ENCODE measurements around the gene BUD31. TPM values are rescaled to one million over a fixed set of nuclear protein-coding genes. Genes with fewer than 3 reads are reported as not detected.

BUD31 gene
- total RNA-seq, 3 donors from 2014 or later = 53.9 to 69.8 (median 65.4) TPM

DNA sequence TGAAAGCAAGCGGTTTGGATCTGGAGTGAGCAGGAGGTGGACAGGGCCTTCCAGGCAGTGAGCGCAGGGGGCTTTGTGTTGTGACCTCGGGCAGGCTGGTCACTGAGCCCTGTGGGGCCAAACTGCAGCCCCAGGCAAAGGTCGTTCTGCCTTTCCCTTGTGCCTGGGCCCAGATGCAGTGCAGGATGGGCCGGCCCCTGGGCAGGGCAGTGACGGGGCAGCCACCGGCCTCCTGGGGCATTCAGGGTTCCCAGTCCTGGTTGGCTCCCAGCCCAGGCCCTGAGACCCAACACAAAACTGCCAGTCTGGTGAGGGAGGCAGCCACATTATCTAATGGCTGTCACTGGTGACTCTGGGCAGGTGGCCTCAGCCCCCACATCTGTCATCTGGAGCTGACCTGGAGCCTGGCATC lies 27.1 kb upstream of the BUD31 start:
- no peak for DNase-seq (ENCODE audit: low spot score in 2 of 2)
- intact Hi-C loops (cut with DNase I; ENCODE audit: low total_unique reads) = no loop called here
- Histone ChIP-seq H3K27ac (no peak overlapping the region), H3K9me3 (no peaks in the 10 kb centered on the region), H3K4me1 (peaks cover 0 to 7% of the 10 kb centered on the region in 2 donors), H3K36me3 (no peaks in the 10 kb centered on the region), H3K27me3 (no peaks in the 10 kb centered on the region), H3K4me3 (no peak overlapping the region)
- TF ChIP-seq POLR2A (IDR thresholded peaks at IDR 0.05) = no peak
- TF ChIP-seq POLR2AphosphoS5 (IDR thresholded peaks at IDR 0.05) = no peak
- TF ChIP-seq, protein P1, sequence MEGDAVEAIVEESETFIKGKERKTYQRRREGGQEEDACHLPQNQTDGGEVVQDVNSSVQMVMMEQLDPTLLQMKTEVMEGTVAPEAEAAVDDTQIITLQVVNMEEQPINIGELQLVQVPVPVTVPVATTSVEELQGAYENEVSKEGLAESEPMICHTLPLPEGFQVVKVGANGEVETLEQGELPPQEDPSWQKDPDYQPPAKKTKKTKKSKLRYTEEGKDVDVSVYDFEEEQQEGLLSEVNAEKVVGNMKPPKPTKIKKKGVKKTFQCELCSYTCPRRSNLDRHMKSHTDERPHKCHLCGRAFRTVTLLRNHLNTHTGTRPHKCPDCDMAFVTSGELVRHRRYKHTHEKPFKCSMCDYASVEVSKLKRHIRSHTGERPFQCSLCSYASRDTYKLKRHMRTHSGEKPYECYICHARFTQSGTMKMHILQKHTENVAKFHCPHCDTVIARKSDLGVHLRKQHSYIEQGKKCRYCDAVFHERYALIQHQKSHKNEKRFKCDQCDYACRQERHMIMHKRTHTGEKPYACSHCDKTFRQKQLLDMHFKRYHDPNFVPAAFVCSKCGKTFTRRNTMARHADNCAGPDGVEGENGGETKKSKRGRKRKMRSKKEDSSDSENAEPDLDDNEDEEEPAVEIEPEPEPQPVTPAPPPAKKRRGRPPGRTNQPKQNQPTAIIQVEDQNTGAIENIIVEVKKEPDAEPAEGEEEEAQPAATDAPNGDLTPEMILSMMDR (IDR thresholded peaks at IDR 0.05) = no peak

DNA sequence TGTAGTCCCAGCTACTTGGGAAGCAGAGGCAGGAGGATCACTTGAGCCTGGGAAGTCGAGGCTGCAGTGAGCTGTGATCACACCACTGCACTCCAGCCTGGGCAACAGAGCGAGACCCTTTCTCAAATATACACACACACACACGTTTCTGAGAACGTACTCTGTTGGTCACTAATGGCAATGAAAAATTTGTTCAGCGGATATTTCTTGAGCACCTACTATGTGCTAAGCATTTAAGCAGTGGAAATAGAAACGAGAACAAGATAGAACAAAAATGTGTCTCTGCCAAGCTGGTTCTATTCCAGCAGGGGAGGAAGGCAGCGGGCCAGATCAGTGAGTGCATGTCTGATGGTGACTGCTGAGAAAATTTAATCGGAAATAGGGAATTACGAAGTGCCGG lies 25.6 kb upstream of the BUD31 start:
- Histone ChIP-seq H3K4me3 (no peak overlapping the region), H3K27me3 (no peaks in the 10 kb centered on the region), H3K36me3 (no peaks in the 10 kb centered on the region), H3K9me3 (no peaks in the 10 kb centered on the region), H3K27ac (no peak overlapping the region), H3K4me1 (peaks cover 0 to 7% of the 10 kb centered on the region in 2 donors)
- TF ChIP-seq, protein P1 (IDR thresholded peaks at IDR 0.05) = no peak
- no peak for TF ChIP-seq POLR2A (IDR thresholded peaks at IDR 0.05)
- intact Hi-C loops (cut with DNase I; ENCODE audit: low total_unique reads) = no loop called here
- DNase-seq (ENCODE audit: low spot score in 2 of 2) = no peak

DNA sequence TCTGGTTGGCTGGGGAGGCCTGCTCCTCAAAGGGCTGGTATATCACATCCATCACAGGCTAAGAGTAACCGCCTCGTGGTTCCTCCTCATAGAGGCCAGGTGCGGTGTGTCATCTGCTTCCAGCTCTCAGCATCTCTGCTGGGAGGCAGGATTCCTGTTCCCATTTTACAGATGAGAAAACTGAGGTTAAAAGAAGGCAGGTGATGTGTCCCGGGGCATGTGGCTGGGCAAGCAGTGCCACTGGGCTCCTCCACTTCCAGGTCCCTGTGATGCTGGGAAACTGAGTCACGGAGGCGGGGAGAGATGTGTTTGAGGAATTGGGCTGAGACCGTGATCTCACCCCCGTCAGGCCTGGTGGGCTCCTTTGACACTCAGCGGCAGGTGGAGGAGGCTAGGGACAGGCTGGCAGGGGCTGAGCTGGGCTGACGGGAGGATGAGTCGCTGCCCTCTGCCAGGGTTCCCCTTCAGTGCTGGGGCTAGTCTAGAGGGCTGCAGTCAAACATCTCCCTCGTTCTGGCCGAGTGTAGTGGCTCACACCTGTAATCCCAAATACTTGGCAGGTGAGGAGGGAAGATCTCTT lies 24.9 kb upstream of the BUD31 start:
- no peak for DNase-seq (ENCODE audit: low spot score in 2 of 2)
- intact Hi-C loops (cut with DNase I; ENCODE audit: low total_unique reads) = no loop called here
- TF ChIP-seq POLR2A (IDR thresholded peaks at IDR 0.05) (no peak), POLR2AphosphoS5 (IDR thresholded peaks at IDR 0.05) (no peak)
- TF ChIP-seq, protein P1 (IDR thresholded peaks at IDR 0.05) = no peak
- Histone ChIP-seq H3K4me1 (peaks cover 0 to 7% of the 10 kb centered on the region in 2 donors), H3K27me3 (no peaks in the 10 kb centered on the region), H3K4me3 (no peak overlapping the region), H3K36me3 (no peaks in the 10 kb centered on the region), H3K27ac (no peak overlapping the region), H3K9me3 (no peaks in the 10 kb centered on the region)

DNA sequence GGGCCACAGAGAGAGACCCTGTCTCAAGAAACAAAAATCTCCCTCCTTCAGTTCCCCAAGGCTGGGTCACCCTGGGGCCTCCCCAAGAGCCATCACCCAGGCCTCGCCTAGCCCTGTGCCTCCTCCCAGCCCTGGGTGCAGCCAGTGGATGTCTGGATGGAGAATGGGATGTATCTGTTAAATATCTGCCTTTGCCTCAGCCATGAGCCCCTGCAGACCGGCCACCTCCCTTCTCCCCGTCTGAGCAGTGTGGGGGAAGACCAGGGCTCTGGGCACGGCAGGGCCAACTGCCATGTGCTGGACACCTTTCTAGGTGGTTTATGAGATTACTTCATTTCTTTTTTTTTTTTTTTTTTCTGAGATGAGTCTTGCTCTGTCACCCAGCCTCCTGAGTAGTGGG lies 24.2 kb upstream of the BUD31 start:
- no peak overlapping the region for H3K4me3 ChIP-seq
- H3K9me3 ChIP-seq = no peaks in the 10 kb centered on the region
- intact Hi-C loops (cut with DNase I; ENCODE audit: low total_unique reads) = no loop called here
- H3K27me3 ChIP-seq = no peaks in the 10 kb centered on the region
- peaks cover 0 to 7% of the 10 kb centered on the region in 2 donors for H3K4me1 ChIP-seq
- no peaks in the 10 kb centered on the region for H3K36me3 ChIP-seq
- no peak for DNase-seq (ENCODE audit: low spot score in 2 of 2)
- no peak for TF ChIP-seq POLR2AphosphoS5 (IDR thresholded peaks at IDR 0.05)
- no peak overlapping the region for H3K27ac ChIP-seq

DNA sequence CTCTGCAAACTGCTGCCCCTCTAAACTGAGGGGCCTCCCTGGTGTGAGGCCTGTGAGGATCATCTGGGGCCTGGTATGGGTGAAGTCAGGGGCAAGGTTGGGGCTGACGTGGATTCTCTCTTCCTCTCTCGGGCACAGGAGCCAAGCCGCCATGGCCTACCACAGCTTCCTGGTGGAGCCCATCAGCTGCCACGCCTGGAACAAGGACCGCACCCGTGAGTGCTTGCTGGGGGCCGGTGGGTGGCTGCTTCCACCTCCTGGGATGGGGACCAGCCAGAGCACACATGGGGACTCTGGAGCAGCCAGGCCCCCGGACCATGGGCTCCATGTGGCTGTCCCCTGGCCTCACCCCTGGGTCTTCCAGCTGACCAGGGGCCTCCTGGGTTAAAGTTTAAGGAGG lies 23.2 kb upstream of the BUD31 start:
- no peaks in the 10 kb centered on the region for H3K36me3 ChIP-seq
- H3K27ac ChIP-seq = no peak overlapping the region
- intact Hi-C loops (cut with DNase I; ENCODE audit: low total_unique reads) = no loop called here
- no peak overlapping the region for H3K4me3 ChIP-seq
- H3K9me3 ChIP-seq = no peaks in the 10 kb centered on the region
- TF ChIP-seq POLR2AphosphoS5 (IDR thresholded peaks at IDR 0.05) (no peak), POLR2A (IDR thresholded peaks at IDR 0.05) (no peak)
- TF ChIP-seq, protein P1 (IDR thresholded peaks at IDR 0.05) = no peak
- no peaks in the 10 kb centered on the region for H3K27me3 ChIP-seq
- H3K4me1 ChIP-seq = peaks cover 0 to 7% of the 10 kb centered on the region in 2 donors
- DNase-seq (ENCODE audit: low spot score in 2 of 2) = no peak
